SIG-M5 treated with dmso at 0.1 percent for 504 hours (cell line): Measurements from ENCODE around the gene YEATS2.

Experiments used
- DNase-seq: peaks from one replicate; lab custom pipeline; 2025; ENCODE audit not compliant: unreplicated experiment; lab: John Stamatoyannopoulos, UW

YEATS2 gene

GRCh38 chr3:183810643-183811594 is 113.3 kb downstream of the YEATS2 start:
- DNase-seq = no peak

DNA sequence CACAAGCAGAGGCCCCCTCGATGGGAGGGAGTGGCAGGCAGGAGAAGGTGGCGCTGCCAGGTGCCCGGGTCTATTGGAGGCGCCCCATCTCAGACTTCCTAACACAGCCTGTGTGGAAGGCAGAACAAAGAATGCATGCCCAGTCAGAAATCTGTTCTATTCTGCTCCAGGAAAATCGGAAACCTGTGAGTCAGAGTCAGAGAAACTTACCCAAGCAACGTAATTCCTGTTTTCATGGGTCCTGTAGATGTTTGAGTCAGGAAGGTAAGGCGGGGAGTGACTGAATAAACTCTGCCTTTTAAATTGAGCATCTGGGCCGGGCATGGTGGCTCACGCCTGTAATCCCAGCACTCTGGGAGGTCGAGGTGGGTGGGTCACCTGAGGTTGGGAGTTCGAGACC is 114.0 kb downstream of the YEATS2 start:
- no peak for DNase-seq

GRCh38 chr3:183812761-183813445 is 115.3 kb downstream of the YEATS2 start:
- DNase-seq = no peak

- no peak for DNase-seq
Observed at GRCh38 chr3:183814240-183814639, 116.6 kb downstream of the YEATS2 start.

- no peak for DNase-seq
Observed at GRCh38 chr3:183815563-183815940, 118.0 kb downstream of the YEATS2 start.

DNA sequence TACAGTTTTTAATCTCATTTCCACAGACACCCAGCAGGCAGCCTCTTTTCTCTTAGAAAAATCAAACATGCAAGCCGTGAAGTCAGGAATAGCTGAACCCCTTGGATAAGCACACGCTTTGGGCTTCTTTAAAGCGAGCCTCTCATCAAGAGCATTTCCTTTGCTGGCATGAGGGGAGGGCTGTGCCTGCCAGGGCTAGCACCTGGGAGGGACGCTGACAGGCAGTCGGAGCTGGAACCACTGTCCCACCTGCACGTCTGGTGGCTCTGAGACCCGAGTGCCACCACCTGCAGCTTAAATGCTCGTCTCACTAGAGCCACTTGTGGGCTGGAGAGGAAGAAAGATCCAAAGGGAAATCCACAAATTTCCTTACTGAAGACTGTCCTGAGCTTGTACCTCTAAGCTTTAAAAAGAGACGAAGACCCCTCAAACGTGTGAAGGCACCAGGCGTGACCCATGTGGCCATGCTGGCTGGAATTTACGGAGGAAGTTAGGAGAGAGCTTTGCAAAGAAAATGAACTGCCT is 118.4 kb downstream of the YEATS2 start:
- no peak for DNase-seq

- DNase-seq = no peak
Observed at GRCh38 chr3:183816681-183817510, 119.3 kb downstream of the YEATS2 start.

DNA sequence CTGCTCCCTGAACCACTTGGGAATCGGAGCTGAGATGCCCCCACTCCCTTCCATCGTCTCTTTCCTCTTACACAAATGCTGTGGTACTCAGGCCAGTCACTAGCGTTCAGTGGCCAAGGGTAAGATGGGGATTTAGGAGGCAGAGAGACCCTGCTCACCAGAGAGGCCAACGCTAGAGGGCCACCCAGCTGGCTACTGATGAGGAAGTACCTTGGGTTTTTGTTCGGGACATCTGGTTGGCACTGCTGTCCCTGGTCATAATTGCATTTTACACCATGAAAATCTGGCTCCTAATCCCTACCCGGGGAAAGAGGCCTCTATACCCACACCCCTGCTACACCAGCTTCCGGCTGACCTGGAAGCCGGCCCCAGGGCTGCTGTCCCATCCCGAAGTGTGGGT is 120.0 kb downstream of the YEATS2 start:
- no peak for DNase-seq

GRCh38 chr3:183818041-183818620 is 120.5 kb downstream of the YEATS2 start:
- no peak for DNase-seq

DNA sequence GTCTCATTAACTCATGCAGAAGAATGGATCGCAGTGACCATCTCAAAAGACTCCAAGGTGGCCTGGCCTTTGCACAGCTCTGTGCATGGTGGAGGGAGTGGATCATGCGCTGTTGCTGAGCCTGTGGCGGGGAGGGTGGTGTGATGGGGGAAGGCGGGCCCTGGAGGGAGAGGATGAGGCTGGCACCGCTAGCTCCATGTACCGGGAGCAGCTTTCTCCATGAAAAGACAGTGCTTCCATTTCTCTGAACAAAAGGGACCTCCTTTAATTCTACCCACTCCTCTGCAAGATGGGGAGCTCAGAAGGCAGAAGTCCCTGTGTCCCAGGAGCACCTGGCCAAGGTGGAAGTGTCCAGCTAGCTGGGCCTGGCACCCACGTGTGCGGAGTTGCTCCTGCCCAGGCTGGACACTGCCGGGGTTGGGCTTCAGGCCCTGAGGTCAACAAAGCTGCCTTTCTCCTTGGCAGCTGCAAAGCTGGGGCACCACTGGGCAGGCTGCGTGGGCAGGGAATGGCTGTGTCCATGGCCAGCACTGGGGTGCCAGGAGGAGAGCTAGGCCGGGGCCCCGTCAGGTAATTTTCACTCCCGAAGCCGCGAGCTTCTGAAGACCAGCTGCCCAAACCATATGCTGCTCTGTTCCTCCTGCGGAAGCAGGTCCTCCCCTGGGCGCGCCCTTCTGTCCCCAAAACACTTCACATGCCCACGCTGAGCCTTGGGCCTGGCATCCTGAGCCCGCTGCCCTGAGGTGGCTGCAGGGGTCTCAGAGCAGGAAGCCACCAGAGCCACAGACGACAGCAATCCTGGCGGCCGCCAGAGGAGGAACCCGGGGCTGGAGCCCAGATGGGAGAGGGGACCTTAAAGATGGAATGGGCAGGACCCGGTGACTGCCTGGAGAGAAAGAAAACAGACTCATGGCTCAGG is 121.4 kb downstream of the YEATS2 start:
- no peak for DNase-seq

DNA sequence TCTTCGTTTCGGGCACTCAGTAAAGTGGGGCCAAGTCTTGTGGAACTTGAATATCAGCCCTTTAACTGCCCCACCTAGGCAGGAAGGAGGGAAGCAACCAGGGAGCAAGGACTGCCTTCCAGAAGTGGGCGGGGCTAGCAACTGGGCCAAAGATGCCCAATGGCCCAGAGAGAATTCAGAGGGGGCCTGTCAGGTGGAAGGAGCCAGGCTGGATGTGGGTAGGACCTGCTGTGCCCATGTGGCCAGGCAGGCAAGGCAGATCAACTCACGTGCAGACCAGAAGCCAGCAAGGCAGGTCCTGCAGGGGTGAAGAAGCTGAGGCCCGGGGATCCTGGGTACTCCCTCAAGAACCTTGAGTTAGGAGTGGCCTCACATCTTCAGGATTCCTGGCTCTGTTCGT is 122.2 kb downstream of the YEATS2 start:
- peak; percentile 23 for DNase-seq

- no peak for DNase-seq
Observed at GRCh38 chr3:183822631-183823030, 125.0 kb downstream of the YEATS2 start.

DNA sequence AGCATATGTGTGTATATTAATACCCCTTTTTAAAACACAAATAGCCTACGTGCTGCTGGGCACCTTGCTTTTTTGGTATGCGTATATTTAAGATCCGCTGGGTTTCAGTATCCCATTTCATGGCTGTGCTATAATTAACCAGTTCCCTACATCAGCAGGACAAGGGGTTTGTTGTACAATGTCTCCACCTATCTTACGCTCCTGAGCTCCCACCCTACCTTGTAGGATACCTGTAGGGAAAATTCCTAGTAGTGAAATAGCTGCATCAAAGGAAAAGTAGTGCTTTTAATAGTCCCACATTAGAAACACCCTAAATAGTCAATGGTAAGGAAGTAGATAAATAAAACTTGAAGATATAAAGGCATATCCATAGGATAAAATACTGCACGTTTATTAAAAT is 126.4 kb downstream of the YEATS2 start:
- DNase-seq = no peak

GRCh38 chr3:183824761-183825455 is 127.3 kb downstream of the YEATS2 start:
- no peak for DNase-seq

- DNase-seq = peak; percentile 67
Observed at GRCh38 chr3:183825456-183826161, 128.0 kb downstream of the YEATS2 start, which contains the start of gene MAP6D1. Gene MAP6D1 (minus strand): TSS chr3:183825577. CDS start chr3:183825547, 30 bp downstream.

DNA sequence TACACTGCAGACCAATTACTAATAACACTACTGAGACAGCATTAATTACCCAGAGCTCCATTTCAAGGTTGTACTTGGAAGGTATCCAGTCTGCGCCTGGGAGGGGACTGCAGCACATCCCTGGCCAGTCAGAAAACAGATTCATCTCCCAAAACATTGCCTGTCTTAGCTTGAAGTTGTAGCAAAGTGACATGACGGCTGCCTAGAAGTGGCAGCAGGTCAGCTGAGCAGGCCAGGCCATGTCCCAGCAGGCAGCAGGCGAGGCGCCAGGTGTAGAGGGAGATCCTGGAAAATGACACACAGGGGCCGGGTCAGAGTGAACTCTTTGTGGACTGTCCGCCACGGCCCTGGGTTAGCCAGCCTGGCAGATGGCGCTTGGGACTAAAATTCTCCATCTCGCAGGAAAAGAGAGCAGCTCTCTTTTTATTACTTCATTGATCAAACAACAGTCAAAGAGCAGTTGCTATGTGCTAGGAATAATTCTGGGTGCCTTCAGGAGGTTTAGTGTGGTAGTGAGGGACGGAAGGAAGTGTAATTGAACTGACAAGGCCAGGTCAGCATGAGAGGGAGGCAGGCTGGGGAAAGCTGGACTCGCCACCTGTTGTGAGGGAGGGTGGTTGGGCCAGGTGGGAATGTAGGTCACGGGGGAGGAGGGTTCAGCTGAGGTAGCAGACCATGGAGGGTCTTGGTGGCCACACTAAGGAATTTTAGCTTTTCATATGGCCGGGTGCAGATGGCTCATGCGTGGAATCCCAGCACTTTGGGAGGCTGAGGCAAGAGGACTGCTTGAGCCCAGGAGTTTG is 129.1 kb downstream of the YEATS2 start:
- no peak for DNase-seq

DNA sequence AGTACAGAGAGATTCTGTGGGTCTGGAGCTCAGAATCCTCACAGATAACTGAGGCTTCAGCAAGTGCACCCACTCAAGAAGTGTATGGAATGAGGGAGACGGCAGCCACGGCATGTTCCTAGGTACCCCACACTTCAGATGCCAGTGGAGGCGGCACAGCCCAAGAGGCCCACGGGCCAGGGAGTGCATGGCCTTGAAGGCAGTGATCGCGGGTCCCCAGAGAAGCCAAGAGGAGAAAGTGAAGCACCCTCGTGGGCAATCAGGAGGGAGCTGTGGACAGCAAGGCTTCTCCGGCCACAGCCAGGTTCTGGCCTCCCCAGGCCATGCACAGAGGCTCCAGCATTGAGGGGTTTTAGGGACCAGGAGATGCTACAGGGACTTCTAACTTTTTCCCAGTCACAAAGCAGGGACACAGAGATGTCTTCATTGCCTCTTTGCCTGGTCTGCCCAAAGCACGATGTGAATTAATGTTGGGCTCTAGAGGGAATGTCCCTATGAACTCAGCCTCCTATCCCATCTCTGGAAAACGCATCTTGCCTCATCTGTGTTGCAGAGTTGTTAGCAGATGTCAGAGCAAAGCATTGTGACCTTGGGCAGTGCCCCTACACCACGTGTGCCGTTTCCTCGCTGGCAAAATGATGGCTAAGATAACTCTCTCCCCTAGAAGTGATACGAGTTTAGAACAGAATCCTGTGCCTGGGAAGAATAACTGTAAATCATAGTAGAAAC is 130.4 kb downstream of the YEATS2 start:
- DNase-seq = no peak
